NCI-H345 treated with DMSO at 0.1 percent for 48 hours (cell line): ENCODE data around the gene CRYZ.
"Not testable (repeated sequence)": the region's sequence is repeated elsewhere in the genome, so short reads cannot be mapped to it uniquely, and the experiment has no call there.

Experiments used
- DNase-seq: peaks from one replicate; lab custom pipeline; 2025; ENCODE audit not compliant: unreplicated experiment; lab: John Stamatoyannopoulos, UW

The CRYZ gene

DNA sequence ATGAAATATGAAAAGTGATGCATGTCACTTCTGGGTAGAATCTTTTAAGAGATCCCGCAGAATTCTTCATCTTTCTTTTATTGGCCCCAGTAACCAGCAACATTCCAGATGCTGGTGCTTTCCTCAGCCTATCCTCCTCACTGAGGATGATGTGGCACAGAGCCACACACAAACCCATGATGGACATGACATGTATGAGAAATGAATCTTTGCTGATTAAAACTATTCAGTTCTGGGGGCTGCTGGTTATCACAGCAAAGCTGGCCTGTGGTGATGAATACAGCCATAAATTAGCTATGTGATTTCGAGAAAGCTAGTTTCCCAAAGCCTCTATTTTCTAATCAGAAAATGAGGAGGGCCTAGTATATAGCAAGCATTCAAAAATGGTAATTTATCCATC, 51.0 kb downstream of the CRYZ start:
- no peak for DNase-seq

DNA sequence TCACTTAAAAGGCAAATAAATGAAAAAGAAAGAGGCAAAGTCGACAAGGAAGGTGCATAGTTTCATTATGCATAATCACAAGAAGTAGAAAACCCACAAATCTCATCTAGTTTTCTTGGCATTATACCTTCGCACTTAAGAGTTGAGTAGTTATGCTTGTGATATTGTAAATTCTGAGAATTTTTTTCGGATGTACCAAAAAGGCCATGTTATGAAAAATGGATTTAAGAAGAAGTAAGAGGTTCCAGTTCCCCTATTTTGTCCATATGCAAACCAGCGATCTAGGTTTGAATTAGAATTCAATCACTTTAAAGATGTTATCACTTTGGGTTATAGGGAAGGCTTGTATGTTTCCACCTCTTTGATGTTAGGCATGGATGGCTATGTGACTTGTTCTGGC, 51.4 kb downstream of the CRYZ start:
- DNase-seq: no peak

DNA sequence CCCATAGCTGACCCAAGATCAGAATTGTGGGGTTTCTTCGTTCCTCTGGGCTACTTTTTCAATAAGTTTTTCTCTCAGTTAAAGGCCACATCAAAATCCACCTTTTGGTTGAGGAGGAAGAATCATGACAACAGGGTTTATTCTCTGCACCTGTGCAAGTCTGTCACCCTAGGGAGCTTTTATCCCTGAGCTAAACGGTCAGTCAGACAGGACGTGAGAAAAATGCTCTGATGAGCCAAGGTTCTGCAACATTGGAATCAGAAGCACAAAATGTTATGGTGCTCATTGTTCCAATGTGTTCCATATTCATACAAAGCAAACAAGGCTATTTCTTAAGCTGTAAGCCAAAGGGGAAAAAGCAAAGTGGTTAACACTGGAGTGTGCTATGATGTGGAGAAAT, 51.8 kb downstream of the CRYZ start:
- DNase-seq: no peak

DNA sequence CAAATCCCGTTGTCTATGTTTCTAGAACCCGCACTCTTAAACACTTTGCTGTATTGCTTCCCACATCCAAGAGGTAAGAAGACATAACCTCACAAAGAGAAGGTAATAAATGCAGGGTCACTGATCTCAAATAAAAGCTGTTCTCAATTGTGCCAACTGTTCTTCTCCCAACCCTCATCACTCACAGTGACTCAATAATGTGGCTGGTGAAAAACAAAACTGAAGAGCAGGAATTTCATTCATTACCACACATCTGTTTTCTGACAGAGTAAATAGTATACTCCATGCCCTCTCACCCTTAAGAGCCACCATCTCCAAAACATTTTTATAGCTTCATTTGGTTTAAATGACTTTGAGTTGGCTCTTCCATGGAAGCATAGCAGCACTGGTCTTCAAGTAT, 53.0 kb downstream of the CRYZ start:
- DNase-seq: no peak

DNA sequence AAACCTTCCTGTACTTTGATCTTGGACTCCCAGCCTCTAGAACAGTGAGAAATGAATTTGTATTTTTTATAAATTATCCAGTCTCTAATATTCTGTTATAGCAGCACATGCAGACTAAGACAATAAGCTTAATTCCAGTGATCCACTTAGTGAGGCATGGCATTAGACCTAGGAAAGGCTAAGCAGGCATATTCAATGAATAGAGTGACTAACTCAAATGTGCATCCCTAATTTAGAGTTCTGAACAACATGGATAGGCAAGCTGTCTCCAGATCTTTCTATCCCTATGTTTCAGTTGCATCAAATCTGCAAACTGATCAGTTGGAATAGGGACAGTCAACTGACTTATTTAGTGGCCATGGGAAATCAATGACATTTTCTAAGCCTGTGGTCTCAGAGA, 54.9 kb downstream of the CRYZ start:
- no peak for DNase-seq

DNA sequence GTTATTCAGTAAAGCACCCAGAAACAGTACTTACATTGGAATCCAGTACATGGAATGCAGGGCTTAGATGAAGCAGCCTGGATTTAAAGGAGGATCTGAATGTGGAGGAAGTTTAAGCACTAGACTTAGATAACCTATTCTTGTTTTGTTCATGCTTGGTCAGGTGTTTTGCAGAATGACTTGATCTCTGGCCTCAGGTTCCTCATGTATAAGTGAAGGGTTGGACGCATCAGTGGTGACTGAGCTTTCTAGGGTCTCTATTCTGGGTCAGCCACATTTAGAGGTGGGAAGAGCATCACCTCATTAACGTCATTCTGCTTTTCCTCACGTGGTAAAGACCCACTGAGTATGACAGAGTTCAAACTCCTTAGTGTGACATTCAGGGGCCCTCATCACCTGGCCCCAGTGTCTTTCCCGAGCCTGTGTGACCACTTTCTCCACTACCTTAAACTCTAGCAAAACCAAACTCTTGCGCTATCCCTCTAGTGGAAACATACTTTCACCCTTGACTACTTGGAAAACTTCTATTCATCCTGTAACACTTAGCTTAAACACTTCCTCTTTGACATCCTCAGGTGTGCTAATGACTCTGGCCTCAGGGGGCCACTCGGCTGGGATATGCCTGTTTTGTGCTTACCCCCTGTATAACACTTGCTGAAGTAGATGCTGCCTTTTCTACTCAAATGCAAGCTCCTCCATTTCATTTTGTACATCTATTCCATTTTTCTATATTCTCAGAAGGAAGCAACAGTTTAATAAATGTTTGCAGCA, 58.4 kb downstream of the CRYZ start:
- DNase-seq: no peak

DNA sequence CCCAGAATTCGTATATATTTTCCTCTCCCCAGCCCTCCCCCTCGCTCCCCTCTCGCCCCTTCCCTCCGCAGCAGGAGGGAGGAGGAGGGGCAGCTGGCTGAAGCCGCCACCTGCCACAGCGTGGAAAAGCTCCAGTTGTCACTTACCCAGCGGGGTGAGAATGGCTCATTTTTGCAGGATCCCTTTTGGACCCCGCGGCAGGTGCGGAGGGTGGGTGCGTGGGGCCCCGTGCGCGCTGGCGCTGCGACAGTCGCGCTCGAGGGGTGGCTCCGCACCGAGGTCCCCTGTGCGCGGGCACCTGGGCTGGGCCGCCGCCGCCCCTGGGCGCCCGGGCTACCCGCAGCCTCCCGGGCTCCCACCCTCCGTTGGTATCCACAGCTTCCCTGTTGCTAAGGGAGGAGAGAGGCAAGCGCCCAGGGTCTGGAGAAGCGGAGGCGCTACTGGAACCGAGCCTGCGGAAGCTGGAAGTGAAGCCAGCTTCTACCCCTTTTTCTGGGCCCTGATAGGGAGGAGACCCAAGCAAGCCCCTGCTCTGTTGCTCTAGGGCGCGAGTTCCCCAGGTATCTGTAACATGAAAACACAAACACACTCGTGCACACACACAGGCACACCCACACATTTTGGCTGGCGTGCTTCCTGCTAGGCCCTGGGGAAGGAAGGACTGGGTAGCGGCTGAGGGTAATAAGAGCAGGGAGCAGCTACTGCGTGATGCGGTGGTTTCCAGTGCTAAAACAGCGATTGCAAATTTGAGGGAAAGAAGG, 59.3 kb downstream of the CRYZ start, which contains the start of gene ERICH3:
Gene ERICH3 (minus strand): TSS at position 442 of the 761 bp plus-strand sequence. CDS start 273 bp downstream, at position 169.
- DNase-seq: peak; percentile 54

DNA sequence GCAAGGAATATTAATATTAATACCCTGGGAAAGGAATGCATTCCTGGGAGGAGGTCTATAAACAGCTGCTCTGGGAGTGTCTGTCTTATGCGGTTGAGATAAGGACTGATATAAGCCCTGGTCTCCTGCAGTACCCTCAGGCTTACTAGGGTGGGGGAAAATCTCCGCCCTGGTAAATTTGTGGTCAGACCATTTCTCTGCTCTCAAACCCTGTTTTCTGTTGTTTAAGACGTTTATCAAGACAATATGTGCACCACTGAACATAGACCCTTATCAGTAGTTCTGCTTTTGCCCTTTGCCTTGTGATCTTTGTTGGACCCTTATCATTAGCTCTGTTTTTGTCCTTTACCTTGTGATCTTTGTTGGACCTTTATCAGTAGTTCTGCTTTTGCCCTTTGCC, 62.0 kb downstream of the CRYZ start:
- DNase-seq: not testable (repeated sequence)
